SU-DHL-6 (cell line): ENCODE measurements around the gene JAKMIP1.

Experiments used
- EZH2phosphoT487 ChIP-seq: fragments of 200-600 bp; sonication (generic), shearing (Covaris generic); conservative IDR thresholded peaks from 2 replicates; pipeline ENCODE4 v1.6.1; 2018; ENCODE audit warnings: mild to moderate bottlenecking, antibody characterized with exemption, low read length, moderate library complexity, mixed read lengths
- TF ChIP-seq, protein P1 (sequence below): fragments of 200-600 bp; sonication (generic); IDR thresholded peaks from one replicate; pipeline ENCODE4 v1.5.1; 2017; ENCODE audit warnings: antibody characterized with exemption, mild to moderate bottlenecking, low read length, moderate library complexity; ENCODE audit not compliant: insufficient read depth, poor library complexity, severe bottlenecking

DNA sequence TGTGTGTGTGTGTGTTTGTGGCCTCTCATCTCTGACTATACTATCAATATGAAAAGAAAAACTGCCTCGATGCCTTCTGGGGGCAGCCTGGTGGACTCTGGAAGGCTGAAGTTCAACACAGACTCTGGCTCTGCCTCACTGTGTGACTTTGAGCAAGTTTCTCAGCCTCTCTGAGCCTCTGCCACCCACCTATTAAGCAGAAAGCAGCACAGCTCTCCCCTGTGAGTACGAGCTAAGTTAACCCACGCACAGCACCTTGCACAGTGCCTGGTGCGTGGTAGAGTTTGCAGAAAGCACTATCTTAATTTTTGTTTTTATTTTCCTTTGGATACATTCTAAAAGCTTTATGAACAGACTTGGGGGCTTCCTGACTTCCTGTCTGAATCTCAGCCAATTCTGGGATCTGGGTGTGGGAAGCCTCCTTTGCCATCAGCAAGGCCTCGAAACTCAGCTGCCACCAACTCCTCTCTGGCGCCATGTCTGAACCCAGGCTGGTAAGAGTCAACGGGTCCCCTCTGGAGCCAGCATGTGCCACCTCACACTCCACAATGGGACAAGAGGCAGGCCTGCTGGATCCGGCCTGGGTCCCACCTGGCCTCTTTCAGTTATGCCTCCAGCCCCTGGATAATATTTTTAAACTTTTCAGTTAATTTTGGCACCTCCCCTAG lies 57.3 kb downstream of the JAKMIP1 start:
- TF ChIP-seq, protein P1, sequence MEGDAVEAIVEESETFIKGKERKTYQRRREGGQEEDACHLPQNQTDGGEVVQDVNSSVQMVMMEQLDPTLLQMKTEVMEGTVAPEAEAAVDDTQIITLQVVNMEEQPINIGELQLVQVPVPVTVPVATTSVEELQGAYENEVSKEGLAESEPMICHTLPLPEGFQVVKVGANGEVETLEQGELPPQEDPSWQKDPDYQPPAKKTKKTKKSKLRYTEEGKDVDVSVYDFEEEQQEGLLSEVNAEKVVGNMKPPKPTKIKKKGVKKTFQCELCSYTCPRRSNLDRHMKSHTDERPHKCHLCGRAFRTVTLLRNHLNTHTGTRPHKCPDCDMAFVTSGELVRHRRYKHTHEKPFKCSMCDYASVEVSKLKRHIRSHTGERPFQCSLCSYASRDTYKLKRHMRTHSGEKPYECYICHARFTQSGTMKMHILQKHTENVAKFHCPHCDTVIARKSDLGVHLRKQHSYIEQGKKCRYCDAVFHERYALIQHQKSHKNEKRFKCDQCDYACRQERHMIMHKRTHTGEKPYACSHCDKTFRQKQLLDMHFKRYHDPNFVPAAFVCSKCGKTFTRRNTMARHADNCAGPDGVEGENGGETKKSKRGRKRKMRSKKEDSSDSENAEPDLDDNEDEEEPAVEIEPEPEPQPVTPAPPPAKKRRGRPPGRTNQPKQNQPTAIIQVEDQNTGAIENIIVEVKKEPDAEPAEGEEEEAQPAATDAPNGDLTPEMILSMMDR: no peak
- TF ChIP-seq EZH2phosphoT487: no peak
